Measurements from ENCODE around the gene KRT6B.
"Not testable (repeated sequence)": the region's sequence is repeated elsewhere in the genome, so short reads cannot be mapped to it uniquely, and the experiment has no call there.

Gene KRT6B

DNA sequence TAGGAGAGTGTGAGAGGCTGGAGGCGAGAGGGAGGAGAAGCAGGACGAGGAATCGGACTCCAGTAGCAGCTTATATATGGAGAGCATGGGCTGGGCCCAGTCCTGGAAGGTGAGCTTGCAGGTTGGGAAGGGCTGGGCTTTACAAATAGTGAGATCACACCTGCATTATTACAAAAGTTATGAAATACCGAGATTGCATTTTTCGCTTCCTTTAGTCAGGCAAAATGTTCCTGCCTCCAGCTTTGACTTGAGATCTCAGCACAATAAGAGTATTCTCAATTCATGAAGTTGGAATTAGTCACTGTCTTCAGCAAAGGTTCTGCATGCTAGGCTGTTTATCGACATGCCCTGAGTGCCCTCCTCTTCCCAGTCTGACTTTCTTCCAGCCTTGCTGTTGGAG, at the start of gene KRT6B:
TSS of gene KRT6B (minus strand) at position 46 of the 400 bp plus-strand sequence. CDS start 68 bp downstream, outside the sequence.
- no peak for DNase-seq (ENCODE audit: low read depth in 2 of 2)

DNA sequence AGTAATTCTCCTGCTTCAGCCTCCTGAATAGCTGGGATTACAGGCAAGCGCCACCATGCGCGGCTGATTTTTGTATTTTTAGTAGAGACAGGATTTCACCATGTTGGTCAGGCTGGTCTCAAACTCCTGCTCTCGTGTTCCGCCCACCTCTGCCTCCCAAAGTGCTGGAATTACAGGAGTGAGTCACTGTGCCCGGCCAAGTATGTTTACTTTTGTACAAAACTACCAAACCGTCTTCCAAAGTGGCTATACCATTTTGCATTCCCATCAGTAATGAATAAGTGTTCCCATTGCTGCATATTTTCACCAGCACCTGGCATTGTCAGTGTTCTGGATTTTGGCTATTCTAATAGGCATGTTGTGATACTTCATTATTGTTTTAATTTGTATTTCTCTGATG, 49.5 kb upstream of the KRT6B start:
- DNase-seq (ENCODE audit: low read depth in 2 of 2) = no peak

DNA sequence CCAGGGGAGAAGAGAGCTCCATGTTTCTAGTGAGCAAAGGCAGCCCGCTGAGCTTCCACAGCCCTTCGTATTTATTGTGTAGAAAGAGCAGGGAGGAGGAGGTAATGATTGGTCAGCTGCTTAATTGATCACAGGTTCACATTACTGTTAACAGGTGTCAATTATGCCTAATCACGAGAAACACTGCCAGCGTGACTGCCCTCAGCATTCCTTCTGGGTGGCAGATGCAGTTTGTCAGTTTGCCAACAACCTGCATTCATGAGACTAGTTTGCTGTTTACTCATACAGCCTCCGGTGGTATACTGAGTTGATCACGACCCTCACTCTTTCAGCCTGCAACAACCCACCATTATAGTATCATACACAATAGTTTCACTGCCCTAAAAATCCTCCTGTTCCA, 48.6 kb upstream of the KRT6B start:
- not testable (repeated sequence) for DNase-seq (ENCODE audit: low read depth in 2 of 2)

DNA sequence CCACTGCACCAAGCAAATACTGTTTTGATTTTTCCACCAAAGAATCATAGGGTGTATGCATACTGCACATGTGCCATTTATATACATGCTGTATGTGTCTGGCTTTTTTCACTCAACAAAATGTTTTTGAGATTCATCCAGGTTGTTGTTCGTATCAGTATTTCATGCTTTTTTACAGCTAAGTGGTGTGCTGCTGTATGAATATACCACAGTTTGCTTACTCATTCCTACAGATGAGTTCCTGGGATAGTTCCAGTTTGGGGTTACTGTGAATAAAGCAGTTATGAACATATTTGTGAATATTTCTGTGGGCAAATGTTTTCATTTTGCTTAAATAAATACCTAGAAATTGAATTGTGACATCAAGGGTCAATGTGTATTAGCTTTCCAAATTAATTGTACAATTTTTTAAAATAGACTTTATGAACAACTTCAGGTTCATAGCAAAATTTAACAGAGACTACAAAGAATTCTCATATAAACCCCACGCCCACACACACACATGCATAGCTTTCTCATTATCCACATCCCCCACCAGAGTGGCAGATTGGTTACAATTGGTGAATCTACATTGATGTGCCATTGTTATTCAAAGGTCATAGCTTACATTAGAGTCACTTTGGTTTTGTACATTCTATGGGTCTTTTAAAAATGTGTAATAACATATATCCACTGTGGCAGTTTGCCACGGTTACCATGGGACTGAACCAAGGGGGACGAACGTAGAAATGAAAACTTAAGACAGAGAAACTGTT, 48.0 kb upstream of the KRT6B start:
- DNase-seq (ENCODE audit: low read depth in 2 of 2) = no peak

DNA sequence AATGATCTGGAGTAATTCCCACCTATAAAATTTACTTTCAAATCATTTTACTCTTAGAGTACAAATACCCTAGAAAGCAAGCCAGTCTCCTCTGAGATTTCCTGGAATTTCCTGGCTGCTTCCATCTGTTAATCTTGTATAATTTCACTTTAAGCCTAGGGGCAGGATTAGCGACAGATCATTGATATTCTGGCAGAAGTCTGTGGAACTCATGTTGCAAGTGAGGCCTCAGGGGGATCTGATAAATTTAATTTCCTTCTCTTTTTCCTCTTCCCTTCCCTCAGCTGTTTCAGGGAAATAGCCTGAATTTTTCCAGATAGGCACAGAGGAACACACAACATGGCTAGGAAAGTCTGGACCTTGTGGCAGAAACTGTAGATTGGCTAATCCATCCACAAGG, 47.0 kb upstream of the KRT6B start:
- no peak for DNase-seq (ENCODE audit: low read depth in 2 of 2)

DNA sequence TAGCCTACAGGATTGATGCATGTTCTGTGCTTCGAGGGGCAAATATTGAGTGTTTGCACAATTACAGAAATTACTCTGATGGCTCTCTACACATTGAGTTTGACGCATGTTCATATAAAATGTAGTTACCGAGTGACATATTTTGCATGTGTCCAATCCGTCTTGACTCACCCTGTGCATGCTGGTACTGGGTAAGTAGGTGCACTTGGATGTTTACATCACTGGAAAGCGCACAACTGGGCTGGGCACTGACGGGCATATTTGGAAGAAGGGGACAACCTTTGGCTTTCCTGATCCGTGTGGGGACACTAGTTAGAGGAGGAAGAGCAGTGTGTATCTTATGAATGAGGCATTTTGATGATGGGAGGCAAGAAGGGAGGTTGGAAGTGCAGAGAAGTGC, 46.0 kb upstream of the KRT6B start:
- no peak for DNase-seq (ENCODE audit: low read depth in 2 of 2)

DNA sequence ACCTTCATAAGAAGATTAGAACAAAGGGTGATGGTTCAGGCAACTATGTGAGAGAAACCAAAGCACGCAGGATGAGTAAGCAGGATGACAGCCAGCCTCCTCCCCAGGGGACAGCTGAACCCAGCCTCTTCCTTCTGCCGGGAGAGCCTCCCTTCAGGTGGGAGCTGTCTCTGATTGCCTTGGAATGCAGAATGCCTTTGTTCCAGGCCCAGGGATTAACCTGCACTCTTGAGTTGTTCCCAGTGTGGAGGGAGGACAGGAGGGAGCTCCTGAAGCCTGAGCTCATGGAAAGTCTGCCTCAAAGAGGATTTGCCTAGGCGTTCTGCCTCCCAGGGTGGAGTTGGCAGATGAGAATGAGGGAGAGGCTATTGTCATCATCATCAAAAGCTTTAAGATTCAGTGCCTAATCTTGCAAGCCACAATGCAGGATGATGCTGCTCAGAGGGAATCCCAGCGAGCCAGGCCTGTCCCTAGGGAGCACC, 44.7 kb upstream of the KRT6B start:
- no peak for DNase-seq (ENCODE audit: low read depth in 2 of 2)

DNA sequence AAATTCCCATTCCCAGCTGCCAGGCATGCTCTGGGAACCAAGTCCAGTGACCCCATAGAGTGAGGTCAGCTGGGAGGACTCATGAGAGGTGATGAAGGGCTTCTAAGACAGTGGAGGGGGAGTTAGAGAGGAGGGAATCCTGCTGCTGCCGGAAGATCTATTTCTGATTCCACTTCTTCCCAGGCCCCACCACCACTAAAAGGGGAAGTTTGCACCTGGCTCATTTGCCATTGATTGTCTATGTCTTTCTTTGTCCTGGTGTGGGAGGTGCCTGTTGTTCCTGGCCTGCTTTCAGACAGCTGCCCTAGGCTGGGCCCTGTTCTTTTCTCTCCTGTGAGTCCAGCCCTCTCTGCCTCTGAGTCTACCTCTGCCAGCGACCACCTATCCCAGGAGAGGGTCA, 44.1 kb upstream of the KRT6B start:
- DNase-seq (ENCODE audit: low read depth in 2 of 2) = no peak

DNA sequence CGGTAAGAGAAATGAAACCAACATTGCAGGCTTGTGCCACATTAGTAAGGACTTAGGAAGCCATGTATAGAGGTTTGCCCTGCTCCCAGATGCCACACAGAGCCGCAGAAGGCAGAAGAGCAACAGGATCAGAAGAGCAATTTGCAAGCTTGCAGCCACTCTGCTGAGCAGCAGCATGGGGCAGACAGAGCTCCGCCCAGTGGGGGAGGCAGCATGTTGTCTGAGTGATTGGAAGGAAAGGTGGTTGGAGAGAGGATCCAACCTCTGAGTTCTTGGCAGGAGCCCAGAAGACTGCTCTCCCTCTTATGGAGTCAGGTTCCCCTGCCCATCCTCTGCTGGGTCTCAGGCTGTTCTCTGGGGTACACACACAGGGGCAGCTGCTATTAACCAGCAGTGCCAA, 43.4 kb upstream of the KRT6B start:
- no peak for DNase-seq (ENCODE audit: low read depth in 2 of 2)

DNA sequence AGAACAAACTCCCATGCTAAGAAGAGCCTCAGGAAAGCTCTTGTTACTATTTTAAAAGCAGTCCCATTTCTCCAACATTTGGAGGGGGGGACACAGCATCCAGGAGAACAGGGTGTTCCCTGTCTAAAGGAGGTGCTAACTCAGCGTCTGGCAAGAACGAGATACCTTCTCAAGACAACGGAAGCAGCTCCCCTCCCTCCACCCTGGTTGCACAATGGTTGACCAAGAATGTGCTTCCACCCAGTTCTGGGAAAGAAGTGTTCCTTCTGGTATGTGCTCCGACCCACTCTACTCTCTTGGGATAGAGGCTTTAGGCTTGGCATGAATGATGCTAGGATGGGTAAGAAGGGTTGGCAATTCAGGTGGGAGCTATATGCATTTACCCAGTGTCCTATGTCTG, 42.6 kb upstream of the KRT6B start:
- no peak for DNase-seq (ENCODE audit: low read depth in 2 of 2)

DNA sequence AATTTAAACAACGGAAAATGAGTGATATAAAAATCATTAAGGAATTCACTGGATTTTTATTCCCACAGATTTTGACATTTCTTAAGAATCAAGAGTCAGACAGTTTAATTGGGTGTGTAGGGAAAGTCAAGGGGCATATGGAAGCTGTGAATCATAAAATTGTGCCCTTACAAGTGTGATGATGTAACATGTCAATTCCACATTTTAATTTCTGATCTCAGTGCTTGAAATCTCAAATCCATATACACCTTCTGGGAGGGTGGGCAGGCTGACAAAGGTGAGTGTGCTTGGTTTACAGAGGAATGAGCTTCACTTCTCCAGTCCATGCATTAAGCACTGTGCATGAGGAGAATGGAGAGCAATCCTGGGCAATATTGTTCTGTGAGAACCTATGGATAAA, 42.2 kb upstream of the KRT6B start:
- no peak for DNase-seq (ENCODE audit: low read depth in 2 of 2)

DNA sequence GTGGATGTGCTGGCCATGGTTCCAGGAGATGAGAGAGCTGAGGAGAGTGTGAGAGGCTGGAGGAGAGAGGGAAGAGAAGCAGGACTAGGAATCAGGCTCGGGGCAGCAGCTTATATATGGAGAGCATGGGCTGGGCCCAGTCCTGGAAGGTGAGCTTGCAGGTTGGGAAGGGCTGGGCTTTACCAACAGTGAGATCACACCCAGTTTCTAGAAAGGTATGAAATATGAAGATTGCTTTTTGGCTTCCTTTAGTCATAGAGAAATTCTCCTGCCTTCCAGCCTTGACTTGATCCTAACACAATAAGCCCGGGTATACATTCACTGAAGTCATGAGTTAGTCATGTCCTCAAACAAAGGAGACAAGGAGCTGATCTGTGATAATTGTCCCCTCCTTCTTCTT, 41.2 kb upstream of the KRT6B start, which contains the start of gene KRT6A:
TSS of gene KRT6A (minus strand) at position 86 of the 400 bp plus-strand sequence. CDS start at position 17, 69 bp downstream.
- no peak for DNase-seq (ENCODE audit: low read depth in 2 of 2)

DNA sequence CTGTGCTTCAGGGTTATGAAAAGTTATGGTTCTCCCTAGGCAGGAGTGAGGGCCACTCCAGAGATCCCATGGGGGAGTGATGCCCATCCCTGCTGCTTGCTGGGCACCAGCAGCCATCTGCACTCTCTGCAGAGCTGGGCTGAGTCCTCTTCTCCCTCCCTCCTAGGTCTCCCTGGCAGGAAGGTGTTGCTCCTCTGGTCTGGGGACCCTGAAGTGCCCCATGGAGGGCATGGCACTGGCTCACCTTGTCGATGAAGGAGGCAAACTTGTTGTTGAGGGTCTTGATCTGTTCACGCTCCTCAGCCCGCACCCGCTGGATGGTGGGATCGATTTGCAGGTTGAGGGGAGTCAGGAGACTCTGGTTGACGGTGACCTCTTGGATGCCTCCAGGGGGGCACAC, 40.5 kb upstream of the KRT6B start:
- DNase-seq (ENCODE audit: low read depth in 2 of 2) = not testable (repeated sequence)

DNA sequence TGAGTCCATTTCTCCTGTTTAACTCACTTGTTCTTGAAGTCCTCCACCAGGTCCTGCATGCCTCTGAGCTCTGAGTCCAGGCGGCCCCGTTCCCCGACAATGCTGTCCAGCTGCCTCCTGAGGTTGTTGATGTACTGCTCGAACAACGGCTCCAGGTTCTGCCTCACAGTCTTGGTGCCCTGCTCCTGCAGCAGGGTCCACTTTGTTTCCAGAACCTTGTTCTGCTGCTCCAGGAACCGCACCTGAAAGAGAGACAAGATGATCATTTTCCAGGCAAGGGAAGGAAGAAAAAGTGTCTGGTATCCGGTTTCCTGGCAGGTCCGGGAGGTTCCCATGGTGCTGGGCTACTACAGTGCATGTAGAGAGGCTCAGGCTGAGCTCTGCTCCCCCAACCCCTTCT, 39.5 kb upstream of the KRT6B start:
- DNase-seq (ENCODE audit: low read depth in 2 of 2) = not testable (repeated sequence)

DNA sequence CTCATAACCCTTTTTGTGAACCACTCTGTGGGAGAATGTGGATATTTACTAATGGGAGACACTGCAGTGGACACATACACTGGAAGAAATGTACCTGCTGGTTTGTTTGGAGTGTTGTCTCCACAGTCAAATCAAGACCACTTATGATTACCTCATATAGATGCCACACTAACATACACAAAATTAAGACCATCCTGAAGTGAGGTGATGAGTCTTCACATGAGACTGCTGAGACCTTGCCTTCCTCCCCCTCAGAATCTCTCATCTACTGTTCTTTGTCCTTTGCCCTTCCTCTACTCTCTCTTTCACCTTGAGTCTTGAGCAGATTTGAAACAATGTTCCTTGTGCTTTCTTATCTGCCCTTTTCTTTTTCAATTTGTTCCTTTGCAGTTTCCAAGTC, 36.8 kb upstream of the KRT6B start:
- DNase-seq (ENCODE audit: low read depth in 2 of 2) = no peak

DNA sequence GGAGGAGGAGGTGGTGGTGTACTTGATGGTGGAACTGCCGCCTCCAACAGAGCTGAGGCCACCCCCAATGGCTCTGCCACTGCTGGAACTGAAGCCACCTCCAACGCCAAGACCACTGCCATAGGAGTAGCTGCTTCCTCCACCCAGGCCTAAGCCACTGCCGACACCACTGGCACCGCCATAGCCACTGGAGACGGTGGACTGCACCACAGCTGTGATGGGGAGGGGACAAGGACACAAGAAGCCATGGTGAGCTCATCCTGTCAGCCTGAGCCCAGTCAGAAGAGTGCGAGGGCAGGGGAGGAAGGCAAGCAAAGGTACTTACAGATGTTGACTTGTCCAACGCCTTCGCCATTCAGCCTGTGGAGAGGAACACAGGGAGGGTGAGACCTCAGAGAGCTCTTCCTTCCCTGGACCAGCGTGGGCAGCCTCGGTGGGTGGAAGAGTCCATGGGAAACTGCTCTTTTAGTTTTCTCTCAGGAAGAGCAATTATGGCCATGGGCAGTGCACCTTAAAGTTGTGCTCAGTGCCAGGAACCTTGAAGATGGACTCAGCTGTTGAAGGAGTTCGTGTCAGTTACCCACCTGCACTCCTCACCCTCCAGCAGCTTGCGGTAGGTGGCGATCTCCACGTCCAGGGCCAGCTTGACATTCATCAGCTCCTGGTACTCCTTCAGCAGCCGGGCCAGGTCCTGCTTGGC, 35.9 kb upstream of the KRT6B start:
- DNase-seq (ENCODE audit: low read depth in 2 of 2) = not testable (repeated sequence)

DNA sequence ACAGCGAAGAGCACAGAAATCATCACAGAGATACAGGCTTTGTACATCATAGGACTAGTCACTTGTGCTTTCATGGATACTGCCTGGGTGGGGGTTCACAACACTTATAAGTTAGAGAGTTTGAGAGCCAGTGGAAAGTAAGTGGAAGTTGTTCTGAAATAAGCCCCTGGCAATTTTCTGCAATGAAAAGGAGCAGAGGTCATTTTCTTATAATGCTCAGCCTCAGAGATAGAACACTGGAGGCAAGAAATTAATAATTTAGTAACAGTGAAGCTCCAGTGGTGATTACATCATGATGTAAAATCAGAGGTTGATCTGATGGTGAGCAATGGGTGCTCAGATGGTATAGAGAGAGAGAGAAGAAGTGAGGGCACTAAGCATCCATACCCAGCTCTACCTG, 35.3 kb upstream of the KRT6B start:
- DNase-seq (ENCODE audit: low read depth in 2 of 2) = no peak

DNA sequence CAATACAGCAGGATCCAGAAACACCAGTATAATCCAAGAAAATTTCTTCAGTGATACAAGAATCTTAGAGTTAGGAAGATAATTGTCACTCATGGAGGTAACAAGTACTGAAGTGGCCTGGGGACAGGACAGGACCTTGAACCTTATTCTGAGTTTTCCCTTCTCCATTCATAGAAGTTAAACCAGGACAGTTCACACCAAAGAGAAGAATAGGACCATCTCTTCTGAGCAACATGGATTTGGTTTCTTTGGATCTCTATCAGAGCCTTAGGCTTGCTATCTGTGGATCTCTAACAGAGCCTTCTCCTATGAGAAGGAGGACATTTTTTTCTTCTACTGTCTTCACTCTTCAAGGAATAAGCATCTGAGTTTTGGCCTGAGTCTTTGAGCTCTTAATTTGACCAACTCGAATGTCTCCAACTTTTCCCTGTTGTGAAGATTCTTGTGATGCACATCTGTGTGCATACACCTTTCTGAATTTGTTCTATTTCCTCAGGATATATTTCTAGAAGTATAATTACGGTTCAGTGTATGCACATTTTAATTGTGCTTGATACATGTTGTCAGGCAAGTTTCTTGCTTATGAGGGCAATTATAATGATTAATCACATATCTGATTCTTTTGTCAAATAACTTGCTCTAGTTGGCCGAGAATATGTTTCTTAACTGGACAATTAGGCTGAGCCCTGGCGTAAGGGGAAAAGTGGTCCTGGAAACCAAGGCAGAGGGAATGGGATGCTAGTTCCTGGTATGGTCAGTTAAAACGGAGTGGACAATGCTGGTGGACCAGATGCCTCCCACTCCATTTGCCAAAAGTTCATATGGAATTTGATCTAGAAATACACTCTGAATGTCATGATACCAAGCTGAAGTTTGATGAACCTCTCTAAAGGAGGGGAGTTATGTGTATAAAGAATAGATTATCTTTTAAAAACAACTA, 34.5 kb upstream of the KRT6B start:
- no peak for DNase-seq (ENCODE audit: low read depth in 2 of 2)

DNA sequence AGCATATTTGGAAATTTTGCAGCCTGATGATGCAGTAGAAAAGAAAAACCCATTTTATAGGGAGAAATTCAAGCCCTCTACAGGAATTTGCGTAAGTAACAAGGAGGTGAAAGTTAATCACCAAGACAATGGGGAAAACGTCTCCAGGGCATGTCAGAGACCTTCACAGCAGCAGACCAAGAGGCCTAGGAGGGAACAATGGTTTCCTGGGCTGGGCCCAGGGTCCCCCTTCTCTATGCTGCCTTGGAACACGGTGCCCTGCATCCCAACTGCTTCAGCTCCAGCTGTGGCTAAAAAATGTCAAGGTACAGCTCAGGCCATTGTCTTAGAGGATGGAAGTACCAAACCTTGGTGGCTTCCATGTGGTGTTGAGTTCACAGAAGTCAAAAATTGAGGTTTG, 28.1 kb upstream of the KRT6B start:
- DNase-seq (ENCODE audit: low read depth in 2 of 2) = no peak

DNA sequence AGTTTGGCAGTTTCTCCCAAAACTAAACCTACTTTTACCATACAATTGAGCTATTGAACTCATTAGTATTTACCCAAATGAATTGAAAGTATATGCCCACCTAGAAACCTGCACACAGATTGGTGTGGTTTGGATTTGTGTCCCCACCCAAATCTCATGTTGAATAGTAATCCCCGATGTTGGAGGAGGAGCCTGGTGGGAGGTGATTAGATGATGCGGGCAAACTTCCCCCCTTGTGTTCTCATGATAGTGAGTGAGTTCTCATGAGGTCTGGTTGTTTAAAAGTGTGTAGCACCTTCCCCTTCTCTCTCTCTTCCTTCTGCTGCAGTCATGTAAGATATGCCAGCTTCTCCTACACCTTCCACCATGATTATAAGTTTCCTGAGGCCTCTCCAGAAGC, 25.7 kb upstream of the KRT6B start:
- DNase-seq (ENCODE audit: low read depth in 2 of 2) = no peak

DNA sequence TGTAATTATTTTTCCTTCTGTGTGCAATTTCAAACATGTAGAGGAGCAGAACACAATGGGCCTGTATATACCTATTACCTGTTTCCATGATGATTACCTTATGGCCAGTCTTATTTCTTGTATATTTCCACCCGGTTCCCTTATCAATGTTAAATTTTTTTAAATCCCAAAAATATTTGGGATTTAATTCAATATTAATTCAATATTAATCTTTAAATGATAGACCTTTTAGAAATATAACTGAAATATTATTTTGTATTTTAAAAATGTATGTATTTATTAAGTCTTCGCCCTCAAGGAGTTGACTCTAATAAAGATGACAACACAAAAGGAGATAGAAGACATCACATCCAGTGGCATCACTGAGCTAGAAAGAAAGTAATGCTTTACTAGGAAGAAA, 22.3 kb upstream of the KRT6B start:
- DNase-seq (ENCODE audit: low read depth in 2 of 2) = no peak

DNA sequence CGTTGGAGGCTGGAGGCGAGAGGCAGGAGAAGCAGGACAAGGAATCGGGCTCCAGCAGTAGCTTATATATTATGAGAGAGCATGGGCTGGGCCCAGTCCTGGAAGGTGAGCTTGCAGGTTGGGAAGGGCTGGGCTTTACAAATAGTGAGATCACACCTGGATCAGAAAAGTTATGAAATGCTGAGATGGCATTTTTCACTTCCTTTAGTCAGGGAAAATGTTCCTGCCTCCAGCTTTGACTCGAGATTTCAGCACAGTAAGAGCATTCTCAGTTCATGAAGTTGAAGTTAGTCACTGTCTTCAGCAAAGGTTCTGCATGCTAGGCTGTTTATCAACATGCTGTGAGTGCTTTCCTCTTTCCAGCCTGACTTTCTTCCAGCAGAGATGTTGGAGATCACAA, 21.8 kb upstream of the KRT6B start, which contains the start of gene KRT6C:
TSS of gene KRT6C (minus strand) at position 38 of the 400 bp plus-strand sequence. CDS start 68 bp downstream, outside the sequence.
- no peak for DNase-seq (ENCODE audit: low read depth in 2 of 2)
